Measurements from ENCODE around the gene ACOT13.
"Not testable (repeated sequence)": the region's sequence is repeated elsewhere in the genome, so short reads cannot be mapped to it uniquely, and the experiment has no call there.

The ACOT13 gene

GRCh38 chr6:24666641-24667377 lies at the start of gene ACOT13, which contains the start of gene TDP2:
Gene ACOT13, plus strand, starts transcription at chr6:24667077. Its CDS starts 187 bp downstream, at chr6:24667264.
Gene TDP2, minus strand, starts transcription at chr6:24666899. Its CDS starts 37 bp downstream, at chr6:24666862.
- peak; percentile 90 to 92 for DNase-seq (ENCODE audit: extremely low read depth in 1 of 2, low read depth in 1 of 2)

- DNase-seq (ENCODE audit: extremely low read depth in 1 of 2, low read depth in 1 of 2): no peak
Observed at GRCh38 chr6:24619661-24620060, 47.2 kb upstream of the ACOT13 start.

GRCh38 chr6:24620637-24621036 lies 46.2 kb upstream of the ACOT13 start:
- DNase-seq (ENCODE audit: extremely low read depth in 1 of 2, low read depth in 1 of 2): no peak

- DNase-seq (ENCODE audit: extremely low read depth in 1 of 2, low read depth in 1 of 2): no peak
Observed at GRCh38 chr6:24621626-24622289, 45.1 kb upstream of the ACOT13 start.

- DNase-seq (ENCODE audit: extremely low read depth in 1 of 2, low read depth in 1 of 2): no peak
Observed at GRCh38 chr6:24630856-24631505, 35.9 kb upstream of the ACOT13 start.

- DNase-seq (ENCODE audit: extremely low read depth in 1 of 2, low read depth in 1 of 2): no peak
Observed at GRCh38 chr6:24631671-24632070, 35.2 kb upstream of the ACOT13 start.

- DNase-seq (ENCODE audit: extremely low read depth in 1 of 2, low read depth in 1 of 2): no peak
Observed at GRCh38 chr6:24632573-24632972, 34.3 kb upstream of the ACOT13 start.

- no peak for DNase-seq (ENCODE audit: extremely low read depth in 1 of 2, low read depth in 1 of 2)
Observed at GRCh38 chr6:24636681-24637080, 30.2 kb upstream of the ACOT13 start.

GRCh38 chr6:24640166-24640565 lies 26.7 kb upstream of the ACOT13 start:
- no peak for DNase-seq (ENCODE audit: extremely low read depth in 1 of 2, low read depth in 1 of 2)

- not testable (repeated sequence) for DNase-seq (ENCODE audit: extremely low read depth in 1 of 2, low read depth in 1 of 2)
Observed at GRCh38 chr6:24640631-24641030, 26.2 kb upstream of the ACOT13 start.

GRCh38 chr6:24642061-24642460 lies 24.8 kb upstream of the ACOT13 start:
- no peak for DNase-seq (ENCODE audit: extremely low read depth in 1 of 2, low read depth in 1 of 2)

- no peak for DNase-seq (ENCODE audit: extremely low read depth in 1 of 2, low read depth in 1 of 2)
Observed at GRCh38 chr6:24643920-24644319, 23.0 kb upstream of the ACOT13 start.

- DNase-seq (ENCODE audit: extremely low read depth in 1 of 2, low read depth in 1 of 2): no peak
Observed at GRCh38 chr6:24644377-24644776, 22.5 kb upstream of the ACOT13 start.

GRCh38 chr6:24646771-24647170 lies 20.1 kb upstream of the ACOT13 start:
- no peak for DNase-seq (ENCODE audit: extremely low read depth in 1 of 2, low read depth in 1 of 2)

- no peak for DNase-seq (ENCODE audit: extremely low read depth in 1 of 2, low read depth in 1 of 2)
Observed at GRCh38 chr6:24648276-24648675, 18.6 kb upstream of the ACOT13 start.

- DNase-seq (ENCODE audit: extremely low read depth in 1 of 2, low read depth in 1 of 2): no peak
Observed at GRCh38 chr6:24649691-24650090, 17.2 kb upstream of the ACOT13 start.

GRCh38 chr6:24650365-24650764 lies 16.5 kb upstream of the ACOT13 start:
- no peak for DNase-seq (ENCODE audit: extremely low read depth in 1 of 2, low read depth in 1 of 2)

- DNase-seq (ENCODE audit: extremely low read depth in 1 of 2, low read depth in 1 of 2): no peak
Observed at GRCh38 chr6:24655215-24655614, 11.7 kb upstream of the ACOT13 start.

GRCh38 chr6:24658573-24659560 lies 8.0 kb upstream of the ACOT13 start:
- DNase-seq (ENCODE audit: extremely low read depth in 1 of 2, low read depth in 1 of 2): no peak

GRCh38 chr6:24659561-24659960 lies 7.3 kb upstream of the ACOT13 start:
- no peak for DNase-seq (ENCODE audit: extremely low read depth in 1 of 2, low read depth in 1 of 2)

GRCh38 chr6:24660105-24660504 lies 6.8 kb upstream of the ACOT13 start:
- no peak for DNase-seq (ENCODE audit: extremely low read depth in 1 of 2, low read depth in 1 of 2)

All from activated CD8-positive, alpha-beta memory T cell treated with anti-CD3 and anti-CD28 coated beads for 1 hour (primary cell).